ENCODE results near the gene FBXL19.

DNA sequence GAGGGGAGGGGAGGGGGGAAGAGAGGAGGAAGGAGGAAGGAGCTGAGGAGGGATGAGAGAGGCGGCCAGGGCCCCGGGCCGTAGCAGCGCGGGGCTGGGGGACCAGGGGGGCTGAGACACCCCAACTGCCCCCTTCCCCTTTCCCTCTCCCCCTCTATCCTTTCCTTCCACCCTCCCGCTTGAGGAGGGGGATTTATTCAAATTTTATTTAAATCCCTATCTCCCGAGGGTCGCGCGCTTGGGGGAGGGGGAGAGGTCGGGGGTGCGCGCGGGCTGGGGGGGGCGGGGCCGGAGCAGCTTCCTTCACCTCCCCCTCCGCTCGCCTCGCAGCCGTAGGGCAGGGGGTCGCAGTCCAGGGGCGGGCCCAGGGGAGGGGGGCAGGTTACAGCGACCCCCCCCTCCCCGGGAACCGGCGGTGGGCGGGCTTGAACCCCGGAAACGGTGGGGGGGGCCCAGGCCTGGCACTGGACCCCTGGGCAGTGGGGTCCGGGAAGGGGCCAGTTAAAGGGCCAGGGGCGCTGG is at the start of gene FBXL19:
- TF ChIP-seq CTCF (optimal IDR thresholded peaks at IDR 0.05 in 1 of 3, IDR thresholded peaks at IDR 0.05 in 1 of 3, conservative IDR thresholded peaks at IDR 0.05 in 1 of 3; ENCODE audit: extremely low read depth in 1 of 3, insufficient read depth in 2 of 3, low read length in 3 of 3) (no peak), EZH2 (IDR thresholded peaks at IDR 0.05; ENCODE audit: low read length) (no peak)
